GM12864 (cell line): ENCODE results near the gene ALOX15B.
"Not testable (repeated sequence)": the region's sequence is repeated elsewhere in the genome, so short reads cannot be mapped to it uniquely, and the experiment has no call there.

ENCODE experiments used
- DNase-seq: peaks from one replicate; pipeline ENCODE4 v3.0.0-alpha.2; 2011; ENCODE audit warnings: low read depth
- H3K4me3 ChIP-seq: 2 replicates; pipeline ENCODE4 v1.5.1; 2011; ENCODE audit warnings: mild to moderate bottlenecking, low read depth, low read length, control low read depth
- TF ChIP-seq, protein P1 (sequence below): IDR thresholded peaks from 2 replicates; pipeline ENCODE4 v1.5.1; 2011; ENCODE audit warnings: low read depth, mild to moderate bottlenecking, moderate library complexity, low read length, control low read depth, inconsistent platforms; ENCODE audit errors: missing control alignments

The ALOX15B gene

DNA sequence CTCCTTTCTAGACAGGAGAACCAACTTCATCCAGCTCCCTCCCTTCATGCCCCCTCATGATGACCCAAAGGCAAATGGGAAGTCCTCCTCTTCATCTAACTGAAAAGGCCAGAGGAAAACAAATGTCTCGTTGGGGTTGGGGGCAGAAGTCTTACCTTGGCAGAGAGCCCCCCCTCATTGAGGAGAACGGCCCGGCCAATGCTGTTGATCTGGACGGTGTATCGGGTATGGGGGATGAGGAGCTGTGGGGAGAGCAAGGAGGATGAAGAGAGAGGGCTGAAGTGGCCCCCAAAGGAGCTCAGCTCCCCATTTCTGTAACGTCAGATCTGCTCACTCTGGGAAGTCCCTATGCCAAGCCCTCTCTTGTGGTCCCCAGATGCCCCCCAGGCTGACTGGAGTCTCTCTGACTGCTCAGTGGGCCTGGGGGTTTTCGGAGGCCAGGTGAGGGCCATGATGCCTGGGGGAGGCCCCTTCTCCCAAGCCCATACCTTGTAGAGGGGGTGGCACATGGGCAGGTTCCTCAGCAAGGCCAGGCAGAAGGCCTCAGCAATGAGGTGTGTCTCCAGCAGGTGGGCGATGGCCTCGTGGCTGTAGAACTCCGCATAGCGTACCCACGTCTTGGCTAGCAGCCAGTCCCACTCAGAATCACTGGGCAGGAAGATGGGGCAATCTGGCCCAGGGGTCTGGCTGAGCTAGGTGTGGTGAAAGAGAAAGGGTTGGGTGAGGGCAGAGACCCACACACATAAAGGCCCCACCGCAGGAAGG lies 37.8 kb downstream of the ALOX15B start:
- TF ChIP-seq, protein P1, sequence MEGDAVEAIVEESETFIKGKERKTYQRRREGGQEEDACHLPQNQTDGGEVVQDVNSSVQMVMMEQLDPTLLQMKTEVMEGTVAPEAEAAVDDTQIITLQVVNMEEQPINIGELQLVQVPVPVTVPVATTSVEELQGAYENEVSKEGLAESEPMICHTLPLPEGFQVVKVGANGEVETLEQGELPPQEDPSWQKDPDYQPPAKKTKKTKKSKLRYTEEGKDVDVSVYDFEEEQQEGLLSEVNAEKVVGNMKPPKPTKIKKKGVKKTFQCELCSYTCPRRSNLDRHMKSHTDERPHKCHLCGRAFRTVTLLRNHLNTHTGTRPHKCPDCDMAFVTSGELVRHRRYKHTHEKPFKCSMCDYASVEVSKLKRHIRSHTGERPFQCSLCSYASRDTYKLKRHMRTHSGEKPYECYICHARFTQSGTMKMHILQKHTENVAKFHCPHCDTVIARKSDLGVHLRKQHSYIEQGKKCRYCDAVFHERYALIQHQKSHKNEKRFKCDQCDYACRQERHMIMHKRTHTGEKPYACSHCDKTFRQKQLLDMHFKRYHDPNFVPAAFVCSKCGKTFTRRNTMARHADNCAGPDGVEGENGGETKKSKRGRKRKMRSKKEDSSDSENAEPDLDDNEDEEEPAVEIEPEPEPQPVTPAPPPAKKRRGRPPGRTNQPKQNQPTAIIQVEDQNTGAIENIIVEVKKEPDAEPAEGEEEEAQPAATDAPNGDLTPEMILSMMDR: no peak
- no peak for DNase-seq
- H3K4me3 ChIP-seq: no peak overlapping the region

DNA sequence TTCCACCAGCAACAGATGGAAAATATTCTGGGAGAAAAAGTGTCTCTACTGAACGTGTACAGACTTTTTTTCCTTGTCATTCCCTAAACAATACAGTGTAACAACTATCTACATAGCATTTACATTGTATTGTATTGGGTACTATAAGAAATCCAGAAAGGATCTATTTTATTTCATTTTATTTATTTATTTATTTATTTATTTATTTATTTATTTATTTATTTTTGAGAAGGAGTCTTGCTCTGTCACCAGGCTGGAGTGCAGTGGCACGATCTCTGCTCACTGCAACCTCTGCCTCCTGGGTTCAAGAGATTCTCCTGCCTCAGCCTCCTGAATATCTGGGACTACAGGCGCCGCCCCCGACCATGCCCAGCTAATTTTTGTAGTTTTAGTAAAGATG lies 39.1 kb downstream of the ALOX15B start:
- not testable (repeated sequence) for DNase-seq, H3K4me3 ChIP-seq

DNA sequence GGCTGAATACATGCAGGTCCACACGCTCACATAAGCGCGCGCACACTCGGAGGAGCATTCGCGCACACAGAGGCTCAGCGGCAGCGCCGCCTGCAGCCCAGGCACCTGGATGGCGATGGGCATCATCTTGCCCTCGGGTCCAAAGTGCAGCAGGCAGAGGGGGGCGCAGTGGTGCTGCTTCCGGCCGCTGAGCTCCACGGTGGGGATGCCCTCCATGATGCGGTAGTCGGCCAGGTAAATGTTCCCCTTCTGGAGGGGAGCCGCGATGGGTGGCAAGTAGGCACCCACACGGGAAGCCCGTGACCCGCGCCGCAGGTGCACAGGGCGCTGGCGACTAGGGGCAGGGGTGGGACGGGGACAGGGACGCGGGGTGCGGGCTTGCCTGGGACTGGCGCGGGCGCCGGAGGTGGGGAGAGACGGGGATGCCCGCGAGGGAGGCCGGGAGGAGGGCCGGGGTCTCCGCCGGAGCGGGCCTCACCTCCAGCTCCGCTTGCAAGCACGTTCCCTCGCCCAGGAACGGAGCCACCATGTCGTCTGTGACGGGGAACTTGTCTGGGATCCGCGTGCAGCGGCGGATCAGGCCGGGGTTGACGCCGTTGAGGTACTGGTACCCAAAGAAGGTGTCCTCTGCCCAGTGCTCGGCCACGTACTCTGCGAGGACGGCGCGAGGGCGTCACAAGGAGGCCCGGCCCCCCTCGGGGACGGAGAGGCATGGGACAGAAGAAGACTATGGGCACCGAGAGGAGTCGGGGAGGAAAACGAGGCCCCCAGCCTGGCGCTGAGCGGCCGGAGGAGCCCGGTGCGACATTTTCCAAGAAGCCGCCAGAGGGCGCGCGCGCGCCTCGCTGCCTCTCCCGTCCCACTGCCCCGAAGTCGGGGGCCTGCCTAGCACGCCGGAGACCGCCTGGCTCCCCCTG lies 40.7 kb downstream of the ALOX15B start:
- DNase-seq: peak; percentile 16
- TF ChIP-seq, protein P1: peak; percentile 90
- H3K4me3 ChIP-seq: peak overlapping the region; percentile 52

GRCh38 chr17:8080208-8080798 lies 41.4 kb downstream of the ALOX15B start:
- no peak for DNase-seq
- no peak overlapping the region for H3K4me3 ChIP-seq
- TF ChIP-seq, protein P1: no peak

DNA sequence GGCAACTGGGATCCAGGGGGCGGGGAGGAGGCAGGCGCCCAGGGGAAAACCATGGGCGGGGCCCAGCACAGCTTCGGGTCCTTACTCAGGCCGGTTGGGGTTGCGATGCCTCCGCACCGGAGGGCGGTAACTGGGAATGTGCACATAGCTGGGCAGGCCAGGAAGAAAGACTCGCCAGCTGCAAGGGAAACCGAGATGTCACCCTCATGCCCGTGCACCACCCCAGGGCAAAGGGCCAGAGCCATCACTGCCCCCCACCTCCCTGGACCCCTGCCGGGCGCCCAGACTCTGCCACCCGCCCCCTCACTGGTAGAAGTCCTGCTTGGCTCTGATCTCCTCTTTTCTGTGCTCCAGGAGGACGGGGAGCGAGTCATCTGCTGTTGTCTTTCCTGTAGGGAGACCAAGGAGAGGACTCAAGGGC lies 42.0 kb downstream of the ALOX15B start:
- TF ChIP-seq, protein P1: no peak
- no peak overlapping the region for H3K4me3 ChIP-seq
- DNase-seq: no peak

DNA sequence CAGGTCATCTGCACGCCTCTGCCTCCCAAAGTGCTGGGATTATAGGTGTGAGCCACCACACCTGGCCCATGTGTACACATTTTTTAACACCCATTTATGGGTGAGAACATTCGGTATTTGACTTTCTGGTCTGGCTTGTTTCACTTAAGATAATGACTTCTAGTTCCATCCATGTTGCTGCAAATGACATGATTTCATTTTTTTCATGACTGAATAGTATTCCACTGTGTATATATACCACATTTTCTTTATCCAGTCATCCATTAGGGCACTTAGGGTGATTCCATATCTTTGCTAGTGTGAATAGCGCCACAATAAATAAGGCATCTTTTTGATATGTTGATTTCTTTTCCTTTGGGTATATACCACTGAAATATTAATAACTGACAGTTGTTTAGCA lies 43.0 kb downstream of the ALOX15B start:
- DNase-seq: no peak
- no peak overlapping the region for H3K4me3 ChIP-seq
- TF ChIP-seq, protein P1: no peak

DNA sequence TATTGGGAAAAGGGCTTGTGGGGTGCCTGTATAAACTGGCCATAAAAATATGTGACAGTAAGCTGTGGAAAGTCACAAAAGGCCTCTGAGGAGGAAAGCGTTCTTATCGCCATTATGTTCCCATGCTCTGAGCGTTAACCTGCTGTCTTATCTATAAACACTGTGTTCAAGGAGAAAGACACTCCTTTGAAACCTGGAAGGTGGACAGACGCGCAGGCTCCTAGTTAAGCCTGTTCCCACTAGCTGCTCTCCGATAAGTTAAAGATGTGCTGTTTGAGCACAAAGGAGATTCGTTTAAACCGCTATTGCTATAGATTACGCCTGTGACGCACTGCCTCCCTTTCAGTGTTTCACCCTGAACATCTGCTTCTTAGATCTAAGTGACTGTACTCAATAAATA lies 43.4 kb downstream of the ALOX15B start:
- TF ChIP-seq, protein P1: no peak
- no peak for DNase-seq
- no peak overlapping the region for H3K4me3 ChIP-seq
